GM12865 (cell line): ENCODE data around the gene TUBB2A.
"Not testable (repeated sequence)": the region's sequence is repeated elsewhere in the genome, so short reads cannot be mapped to it uniquely, and the experiment has no call there.

Experiments used
- DNase-seq: peaks from one replicate; pipeline ENCODE4 v3.0.0; 2010; ENCODE audit warnings: low read depth
- H3K4me3 ChIP-seq: 2 replicates; pipeline ENCODE4 v1.5.1; 2011; ENCODE audit warnings: mild to moderate bottlenecking, low read depth, low read length, control low read depth
- CTCF ChIP-seq: IDR thresholded peaks from 2 replicates; pipeline ENCODE4 v1.5.1; 2011; ENCODE audit warnings: low read length, control low read depth, low read depth, inconsistent platforms; ENCODE audit not compliant: insufficient read depth; ENCODE audit errors: missing control alignments

TUBB2A gene

DNA sequence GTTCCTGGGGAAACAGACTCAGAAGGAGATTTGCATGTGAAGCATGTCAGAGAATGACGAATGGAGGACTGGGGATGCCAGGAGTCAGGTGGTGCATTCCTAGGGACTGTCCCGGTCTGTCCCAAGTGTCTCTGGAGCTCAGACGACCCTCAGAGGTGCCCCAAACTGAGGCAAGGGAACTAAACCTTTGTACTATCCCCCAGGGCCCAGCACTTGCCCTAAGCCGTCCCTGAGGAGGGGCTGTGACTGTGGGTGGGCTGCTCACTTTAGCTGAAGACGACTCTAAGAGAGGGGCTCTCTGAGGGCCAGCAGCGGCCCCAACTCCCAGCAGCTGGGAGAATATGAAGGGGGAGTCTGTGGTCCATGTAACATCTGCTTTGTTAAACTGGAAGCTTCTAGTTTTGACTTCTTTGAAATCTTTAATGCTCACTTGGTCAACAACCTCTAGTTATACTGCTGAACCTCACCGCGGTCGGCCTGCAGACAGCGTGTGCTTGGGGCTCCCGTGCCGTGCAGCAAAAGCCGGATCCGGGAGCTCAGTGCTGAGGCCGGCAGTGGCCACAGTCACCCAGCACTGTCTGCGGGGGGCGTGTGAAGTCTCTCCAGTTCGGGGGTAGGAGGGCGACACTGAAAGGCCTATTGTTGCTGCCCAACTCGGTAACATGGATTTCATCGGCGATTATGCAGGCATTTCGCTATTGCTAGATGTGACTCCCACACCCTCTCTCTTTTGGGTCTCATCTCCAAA is 35.9 kb upstream of the TUBB2A start:
- DNase-seq = no peak
- TF ChIP-seq CTCF = no peak

DNA sequence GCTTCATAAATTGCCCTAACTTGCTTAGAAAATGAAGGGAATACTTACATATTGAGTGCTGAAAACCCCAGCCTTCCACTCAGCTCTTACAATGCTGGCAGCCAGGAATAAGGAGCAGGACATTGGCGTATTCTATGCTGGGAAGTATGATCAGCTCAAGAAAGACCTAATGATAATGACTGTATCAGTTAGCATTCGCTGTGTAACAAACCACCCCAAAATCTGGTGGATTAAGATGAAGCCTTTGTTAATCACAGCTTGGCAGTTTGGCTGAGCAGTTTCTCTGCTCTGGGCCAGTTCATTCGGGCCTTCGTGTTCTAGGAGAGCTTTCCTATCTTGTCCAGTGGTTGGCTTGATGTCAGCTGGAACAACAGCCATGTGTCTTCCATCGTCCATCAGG is 33.4 kb upstream of the TUBB2A start:
- no peak for DNase-seq
- H3K4me3 ChIP-seq = no peak overlapping the region
- TF ChIP-seq CTCF = no peak

More for the DNA sequence above, 35.9 kb upstream of the TUBB2A start:
- H3K4me3 ChIP-seq = no peak overlapping the region

DNA sequence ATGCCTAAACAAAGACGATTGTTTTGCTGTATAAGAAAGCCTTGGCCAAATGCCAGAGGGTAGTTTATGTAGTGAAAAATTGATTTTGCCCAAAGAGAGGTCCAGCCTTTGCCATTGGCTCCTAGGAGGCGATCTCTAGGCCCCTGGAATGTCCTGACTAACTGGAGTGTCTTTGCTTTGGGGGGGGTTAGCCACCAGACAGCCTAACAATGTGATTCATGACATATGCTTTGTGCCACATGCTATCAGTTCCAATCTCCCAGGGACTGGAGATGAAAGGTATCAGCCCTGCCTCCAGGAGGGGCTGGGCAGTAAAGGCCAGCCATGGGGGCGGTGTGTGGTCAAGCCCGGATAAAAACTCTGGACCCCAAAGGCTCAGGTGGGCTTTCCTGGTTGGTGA is 32.7 kb upstream of the TUBB2A start:
- H3K4me3 ChIP-seq = no peak overlapping the region
- no peak for TF ChIP-seq CTCF
- DNase-seq = no peak

DNA sequence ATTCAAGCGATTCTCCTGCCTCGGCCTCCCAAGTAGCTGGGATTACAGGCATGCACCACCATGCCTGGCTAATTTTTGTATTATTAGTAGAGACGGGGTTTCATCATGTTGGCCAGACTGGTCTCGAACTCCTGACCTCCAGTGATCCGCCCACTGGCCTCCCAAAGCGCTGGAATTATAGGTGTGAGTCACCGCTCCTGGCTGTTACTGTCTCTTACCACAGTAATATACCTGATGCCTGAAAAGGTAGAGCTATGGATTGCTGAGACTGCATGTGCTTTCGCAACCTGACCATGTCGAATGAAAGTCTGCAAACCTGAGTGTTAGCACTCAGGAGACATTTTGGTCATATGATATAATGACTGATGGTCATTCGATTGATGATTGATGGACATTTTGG is 31.8 kb upstream of the TUBB2A start:
- not testable (repeated sequence) for DNase-seq, H3K4me3 ChIP-seq

DNA sequence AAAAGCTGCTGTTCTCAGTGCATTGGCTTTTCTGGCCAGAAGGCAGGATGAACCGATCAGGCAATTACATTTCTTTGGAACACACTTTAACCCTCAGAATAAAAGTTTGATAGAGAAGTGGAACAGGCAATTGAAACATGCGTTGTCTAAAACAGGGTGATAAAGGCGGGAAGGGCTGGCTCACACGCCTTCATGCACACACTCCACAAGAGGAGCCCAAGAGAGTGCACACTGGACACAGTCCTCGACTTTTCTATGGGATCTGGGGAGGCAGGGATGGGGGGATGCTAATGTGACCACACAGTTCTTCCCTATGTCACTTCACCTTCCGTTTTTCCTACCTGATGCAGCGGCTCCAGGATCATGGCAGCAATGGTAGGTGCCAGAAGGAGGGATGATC is 30.9 kb upstream of the TUBB2A start:
- no peak for TF ChIP-seq CTCF
- H3K4me3 ChIP-seq = no peak overlapping the region
- DNase-seq = no peak

- peak; percentile 80 for DNase-seq
- no peak for TF ChIP-seq CTCF
- H3K4me3 ChIP-seq = no peak overlapping the region
Measured at GRCh38 chr6:3186974-3187382, 29.6 kb upstream of the TUBB2A start.

- DNase-seq = no peak
- TF ChIP-seq CTCF = no peak
- no peak overlapping the region for H3K4me3 ChIP-seq
Measured at GRCh38 chr6:3183066-3183465, 25.7 kb upstream of the TUBB2A start.
